K562 (cell line): ENCODE measurements around the gene TAF3. TPM values are rescaled to one million over a fixed set of nuclear protein-coding genes. Genes with fewer than 3 reads are reported as not detected.

ENCODE experiments used
- ATAC-seq: fragments of 200-7000 bp; cut with Tn5 transposase; 3 replicates; pipeline ENCODE4 v1.9.1; 2020; ENCODE audit warnings: moderate library complexity
- BruUV-seq: library from RNA; stranded (reverse); fragments of 400-500 nt; replicated peaks from 2 replicates; lab custom pipeline; 2021; lab: Mats Ljungman, UMichigan
- CTCF ChIA-PET: fragments of 300-600 bp; formaldehyde crosslinking; extraction: SDS; loops from one replicate; lab custom pipeline; 2021; ENCODE audit warnings: low intra/inter-chr PET ratio; lab: Yijun Ruan, JAX
- POLR2A ChIA-PET: fragments of 300-600, 350-650 bp; sonication (Branson Sonifier 250); formaldehyde crosslinking; extraction: SDS; loops from one replicate; lab custom pipeline; 2021; ENCODE audit warnings: antibody characterized with exemption, inconsistent platforms; lab: Yijun Ruan, JAX
- DNase-seq, 4 experiments: peaks; one replicate each; pipeline versions ENCODE4 v3.0.0 to v3.0.0-alpha.2; 2011 to 2018; ENCODE audit warnings: low spot score in 3 of 4, mixed read lengths in 3 of 4; ENCODE audit errors: extremely low read depth in 1 of 4
- FAIRE-seq: peaks from 2 replicates; lab custom pipeline; 2011; peaks lifted over from hg19 to GRCh38; lab: Jason Lieb, UNC
- H2AFZ ChIP-seq: 2 replicates; pipeline ENCODE4 v1.6.0; 2011; ENCODE audit warnings: low read depth, low read length, control low read depth, inconsistent platforms
- H3K27ac ChIP-seq: fragments of 200-600 bp; 3 replicates; pipeline ENCODE4 v1.8.0; 2011; ENCODE audit warnings: low read depth, mild to moderate bottlenecking, control low read depth, inconsistent platforms, low read length, moderate library complexity, mixed read lengths; ENCODE audit errors: extremely low read depth
- H3K27me3 ChIP-seq, 2 experiments: fragments of 300-600 bp in 1 of 2; 2 replicates in 1 of 2; 3 replicates in 1 of 2; pipeline versions ENCODE4 v1.6.0 to v1.8.0; 2011; ENCODE audit warnings: inconsistent platforms in 2 of 2, low read length in 2 of 2, mild to moderate bottlenecking in 1 of 2, mixed read lengths in 1 of 2, moderate library complexity in 1 of 2; ENCODE audit not compliant: control insufficient read depth in 2 of 2, insufficient read depth in 2 of 2
- H3K36me3 ChIP-seq: fragments of 300-600 bp; 3 replicates; pipeline ENCODE4 v1.8.0; 2011; ENCODE audit warnings: mild to moderate bottlenecking, low read length, inconsistent platforms; ENCODE audit not compliant: control insufficient read depth, insufficient read depth
- H3K4me1 ChIP-seq, 2 experiments: fragments of 200-600 bp in 1 of 2; replicated peaks in 1 of 2; 2 replicates in 1 of 2; 3 replicates in 1 of 2; pipeline versions ENCODE4 v1.5.1 to v1.8.0; 2011; ENCODE audit warnings: inconsistent platforms in 2 of 2, low read length in 2 of 2, mild to moderate bottlenecking in 1 of 2, mixed read lengths in 1 of 2, moderate library complexity in 1 of 2; ENCODE audit not compliant: control insufficient read depth in 2 of 2, insufficient read depth in 2 of 2
- H3K4me2 ChIP-seq: 2 replicates; pipeline ENCODE4 v1.6.1; 2011; ENCODE audit warnings: low read length, control low read depth, inconsistent platforms, mixed read lengths; ENCODE audit not compliant: insufficient read depth
- H3K4me3 ChIP-seq: fragments of 200-600 bp; sonication (generic), shearing (Covaris generic); 2 replicates; pipeline ENCODE4 v1.5.1; 2016; ENCODE audit warnings: control low read depth, inconsistent platforms
- H3K79me2 ChIP-seq: fragments of 200-600 bp; 3 replicates; pipeline ENCODE4 v1.8.0; 2011; ENCODE audit warnings: low read length, inconsistent platforms; ENCODE audit not compliant: control insufficient read depth, insufficient read depth
- H3K9ac ChIP-seq, 2 experiments: 2 replicates each; pipeline versions ENCODE4 v1.6.0 to v1.6.1; 2011; ENCODE audit warnings: low read depth in 2 of 2, low read length in 2 of 2, control low read depth in 1 of 2, inconsistent platforms in 1 of 2, mild to moderate bottlenecking in 1 of 2, mixed read lengths in 1 of 2; ENCODE audit not compliant: insufficient read depth in 1 of 2
- H3K9me1 ChIP-seq: one replicate; pipeline ENCODE4 v1.6.0; 2011; ENCODE audit warnings: inconsistent platforms, mild to moderate bottlenecking, low read length, moderate library complexity; ENCODE audit not compliant: control insufficient read depth, insufficient read depth
- H3K9me3 ChIP-seq: replicated peaks from 2 replicates; pipeline ENCODE4 v1.5.1; 2011; ENCODE audit warnings: low read depth, low read length, inconsistent platforms; ENCODE audit not compliant: control insufficient read depth, insufficient read depth
- H4K20me1 ChIP-seq: replicated peaks from 2 replicates; pipeline ENCODE4 v1.6.1; 2011; ENCODE audit warnings: low read length, inconsistent platforms, mixed read lengths; ENCODE audit not compliant: control insufficient read depth, insufficient read depth
- CBX8 ChIP-seq: fragments of 200-600 bp; sonication (generic); IDR thresholded peaks from 2 replicates; pipeline ENCODE4 v1.6.1; 2012; ENCODE audit warnings: borderline replicate concordance, mixed run types, low read depth, mild to moderate bottlenecking, moderate library complexity, mixed read lengths, low read length, control low read depth, inconsistent platforms; ENCODE audit not compliant: poor library complexity, severe bottlenecking; ENCODE audit errors: extremely low read depth
- COPS2 ChIP-seq: fragments of 450-650 bp; conservative IDR thresholded peaks from 2 replicates; pipeline ENCODE4 v1.6.1; 2016; ENCODE audit warnings: mild to moderate bottlenecking, moderate library complexity
- PHF21A ChIP-seq: fragments of 450-650 bp; IDR thresholded peaks from 2 replicates; pipeline ENCODE4 v1.6.1; 2017; ENCODE audit warnings: low read depth, borderline replicate concordance
- RAD21 ChIP-seq, 2 experiments: fragments of 250-450 bp in 1 of 2; fragments of 450-650 bp in 1 of 2; sonication (Bioruptor Pico) in 1 of 2; formaldehyde crosslinking in 1 of 2; IDR thresholded peaks in 1 of 2; conservative IDR thresholded peaks in 1 of 2; 2 replicates each; pipeline versions ENCODE4 v1.4.0 to v1.8.0; 2020 to 2022; ENCODE audit warnings: mild to moderate bottlenecking in 2 of 2, moderate library complexity in 1 of 2
- SRSF7 ChIP-seq: fragments of 200-400 bp; formaldehyde crosslinking; optimal IDR thresholded peaks from 2 replicates; pipeline ENCODE3; 2017; ENCODE audit warnings: mild to moderate bottlenecking, low read depth, low read length
- ZNF140 ChIP-seq: fragments of 250-450 bp; sonication (Bioruptor Pico); IDR thresholded peaks from 2 replicates; pipeline ENCODE4 v1.8.0; 2021; ENCODE audit warnings: moderate library complexity, mild to moderate bottlenecking, inconsistent platforms
- ZNF239 ChIP-seq: fragments of 250-450 bp; sonication (Bioruptor Pico); IDR thresholded peaks from 2 replicates; pipeline ENCODE4 v1.4.0; 2020; ENCODE audit warnings: mild to moderate bottlenecking
- ZNF316 ChIP-seq: fragments of 450-650 bp; IDR thresholded peaks from 2 replicates; pipeline ENCODE4 v1.6.1; 2016
- ZNF551 ChIP-seq: fragments of 250-450 bp; sonication (Bioruptor Pico); IDR thresholded peaks from 2 replicates; pipeline ENCODE4 v1.5.0; 2021; ENCODE audit warnings: mild to moderate bottlenecking, moderate library complexity
- ZNF696 ChIP-seq: fragments of 250-450 bp; sonication (Bioruptor Pico); conservative IDR thresholded peaks from 2 replicates; pipeline ENCODE4 v1.4.0; 2020; ENCODE audit warnings: mild to moderate bottlenecking, moderate library complexity
- WGBS: fragments of 100-300 bp; shearing (Covaris generic); methylation state at CpG from one replicate; pipeline ENCODE4 v1.1.6; 2016; ENCODE audit warnings: low coverage, mixed read lengths; ENCODE audit not compliant: insufficient coverage; ENCODE audit errors: missing lambda C conversion rate; 5-methylcytosine and 5-hydroxymethylcytosine counted together
- in situ Hi-C: fragments of 300-500 bp; cut with MboI; formaldehyde crosslinking; loops from 4 replicates; pipeline ENCODE4 v1.15.0; 2018; ENCODE audit warnings: inconsistent platforms, mixed read lengths
- intact Hi-C: fragments of 100-400 bp; cut with micrococcal nuclease; formaldehyde crosslinking; loops from 2 replicates; pipeline ENCODE4 v1.14.2; 2022
- polyA plus RNA-seq, 8 experiments: library from polyadenylated mRNA; depleted of rRNA in 4 of 8; stranded (reverse) in 5 of 8; unstranded in 3 of 8; fragments of >200 nt; fragmentation: Nextera tagmentation in 2 of 8; fragmentation: Illumina TruSeq in 1 of 8; extraction: Ambion mirVana in 2 of 8; extraction: Trizol in 1 of 8; gene quantifications; 2 replicates each; pipeline versions ENCODE4 v1.2.1 to v1.2.3, GENCODE V29; 2011 to 2014; ENCODE audit warnings: inconsistent platforms in 1 of 8, missing spikeins in 1 of 8
- total RNA-seq, 7 experiments: library from RNA; depleted of rRNA in 6 of 7; stranded (reverse); fragments of >200 nt in 6 of 7; fragmentation: Illumina TruSeq in 2 of 7; extraction: Trizol in 2 of 7; gene quantifications; 2 replicates each; pipeline versions ENCODE4 v1.2.1 to v1.2.3, GENCODE V29; 2011 to 2021; ENCODE audit warnings: low replicate concordance in 1 of 7
- TF ChIP-seq, protein P1 (sequence below): fragments of 250-450 bp; sonication (Bioruptor Pico); IDR thresholded peaks from 2 replicates; pipeline ENCODE4 v1.8.0; 2022; ENCODE audit warnings: moderate library complexity, mild to moderate bottlenecking, inconsistent platforms
- TF ChIP-seq, protein P2 (sequence below), 3 experiments: fragments of 200-800 bp in 1 of 3; sonication (Bioruptor generic) in 1 of 3; sonication (generic) in 1 of 3; formaldehyde crosslinking in 1 of 3; IDR thresholded peaks; 2 replicates each; pipeline versions ENCODE4 v1.6.1 to v1.8.0; 2016 to 2022; ENCODE audit warnings: mild to moderate bottlenecking in 2 of 3, missing compliant biosample characterization in 2 of 3, missing genetic modification characterization in 2 of 3, missing genetic modification reagents in 1 of 3
- TF ChIP-seq, protein P3 (sequence below), 2 experiments: fragments of 200-800 bp in 1 of 2; sonication (Bioruptor generic) in 1 of 2; sonication (generic) in 1 of 2; formaldehyde crosslinking in 1 of 2; IDR thresholded peaks in 1 of 2; conservative IDR thresholded peaks in 1 of 2; 2 replicates each; pipeline versions ENCODE4 v1.5.0 to v1.6.1; 2016 to 2020; ENCODE audit warnings: missing compliant biosample characterization in 1 of 2, missing genetic modification characterization in 1 of 2, missing genetic modification reagents in 1 of 2
- TF ChIP-seq, protein P4 (sequence below): IDR thresholded peaks from 3 replicates; pipeline ENCODE4 v1.6.1; 2011; ENCODE audit warnings: borderline replicate concordance, mild to moderate bottlenecking; ENCODE audit not compliant: insufficient read length, insufficient read depth

Gene TAF3
- total and polyA plus RNA-seq, 9 of the 15 experiments (the other 6 are each of a cell fraction or from before 2014, with no cell fraction given), result 1.5 to 9.9 (median 4.1) TPM

DNA sequence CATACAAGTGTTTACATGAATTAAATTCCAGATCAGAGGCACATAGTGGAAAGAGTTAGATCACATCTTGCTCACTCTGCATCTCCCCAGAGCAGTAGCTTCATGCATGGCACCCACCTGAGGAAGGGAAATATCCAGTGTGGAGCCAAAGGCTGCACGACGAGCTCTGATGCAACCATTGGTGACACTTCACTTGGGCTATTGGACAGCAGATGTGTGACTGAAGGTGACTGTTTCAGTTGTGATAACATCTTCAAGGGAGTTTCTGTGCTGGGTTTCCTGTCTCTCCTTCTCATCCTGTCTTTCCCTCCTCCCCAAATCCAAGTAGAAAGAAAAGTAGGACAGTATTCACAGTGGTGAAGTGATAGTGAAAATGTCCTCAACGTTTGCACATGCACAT, 115.0 kb downstream of the TAF3 start (continued):
- no peak for TF ChIP-seq SRSF7

DNA sequence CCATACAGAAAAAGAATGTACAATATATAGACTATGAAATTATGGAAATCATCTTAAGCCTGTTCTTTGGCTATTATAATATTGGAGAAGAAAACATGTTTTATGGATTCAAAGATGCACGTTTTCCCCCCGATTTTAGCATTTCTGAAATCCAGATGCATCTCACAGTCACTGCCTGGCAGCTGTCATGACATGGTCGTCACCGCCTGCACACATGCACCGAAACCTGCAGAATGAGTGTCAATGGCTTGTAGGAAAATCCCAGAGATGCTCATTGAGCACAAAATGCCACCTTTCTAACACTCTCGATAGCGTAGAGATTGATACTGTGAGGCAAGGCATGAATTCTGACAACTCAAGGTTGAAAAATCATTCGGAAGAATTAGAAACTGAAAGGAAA, 115.5 kb downstream of the TAF3 start:
- no peaks in the 10 kb centered on the region for H3K27me3 ChIP-seq
- H3K4me1 ChIP-seq, result peaks cover 4 to 28% of the 10 kb centered on the region in 2 experiments; a peak in 3 of 5 replicates
- 89% methylated on average over 8 of the region's 8 CpGs for WGBS
- H3K9me3 ChIP-seq, result no peaks in the 10 kb centered on the region
- no peak overlapping the region for H3K4me3 ChIP-seq
- in situ Hi-C loops, result no loop called here
- intact Hi-C loops, result no loop called here
- CTCF ChIA-PET, result no interaction called here
- BruUV-seq, result no TSS peak
- FAIRE-seq, result no peak
- H3K4me2 ChIP-seq, result no peak overlapping the region
- H3K9ac ChIP-seq, result no peak overlapping the region
- H3K9me1 ChIP-seq, result peaks cover 4% of the 10 kb centered on the region
- H3K27ac ChIP-seq, result no peak overlapping the region
- H3K79me2 ChIP-seq, result no peaks in the 10 kb centered on the region; the same call in 2 of the 3 replicates
- DNase-seq, result no peak
- ATAC-seq, result no peak
- no peaks in the 10 kb centered on the region for H4K20me1 ChIP-seq
- H3K36me3 ChIP-seq, result no peaks in the 10 kb centered on the region
- no peak overlapping the region for H2AFZ ChIP-seq
- POLR2A ChIA-PET, result interaction anchor here (1.6 kb wide), 1 partner anchor 10 kb away, joined by 4 read pairs; no protein-coding TSS in a partner anchor
- TF ChIP-seq COPS2 (no peak), CBX8 (no peak), ZNF551 (CRISPR knock-in tag) (no peak), ZNF316 (no peak), ZNF239 (CRISPR knock-in tag) (no peak), RAD21 (CRISPR knock-in tag; conservative IDR thresholded peaks at IDR 0.05 in 1 of 2, IDR thresholded peaks at IDR 0.05 in 1 of 2) (no peak), ZNF696 (CRISPR knock-in tag) (no peak), ZNF140 (CRISPR knock-in tag) (no peak), PHF21A (no peak)
- TF ChIP-seq, protein P1, sequence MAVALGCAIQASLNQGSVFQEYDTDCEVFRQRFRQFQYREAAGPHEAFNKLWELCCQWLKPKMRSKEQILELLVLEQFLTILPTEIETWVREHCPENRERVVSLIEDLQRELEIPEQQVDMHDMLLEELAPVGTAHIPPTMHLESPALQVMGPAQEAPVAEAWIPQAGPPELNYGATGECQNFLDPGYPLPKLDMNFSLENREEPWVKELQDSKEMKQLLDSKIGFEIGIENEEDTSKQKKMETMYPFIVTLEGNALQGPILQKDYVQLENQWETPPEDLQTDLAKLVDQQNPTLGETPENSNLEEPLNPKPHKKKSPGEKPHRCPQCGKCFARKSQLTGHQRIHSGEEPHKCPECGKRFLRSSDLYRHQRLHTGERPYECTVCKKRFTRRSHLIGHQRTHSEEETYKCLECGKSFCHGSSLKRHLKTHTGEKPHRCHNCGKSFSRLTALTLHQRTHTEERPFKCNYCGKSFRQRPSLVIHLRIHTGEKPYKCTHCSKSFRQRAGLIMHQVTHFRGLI (CRISPR knock-in tag), result no peak
- TF ChIP-seq, protein P2, sequence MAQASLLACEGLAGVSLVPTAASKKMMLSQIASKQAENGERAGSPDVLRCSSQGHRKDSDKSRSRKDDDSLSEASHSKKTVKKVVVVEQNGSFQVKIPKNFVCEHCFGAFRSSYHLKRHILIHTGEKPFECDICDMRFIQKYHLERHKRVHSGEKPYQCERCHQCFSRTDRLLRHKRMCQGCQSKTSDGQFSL (CRISPR knock-in tag; IDR thresholded peaks at IDR 0.05), result no peak
- TF ChIP-seq, protein P2 (tag; IDR thresholded peaks at IDR 0.05), result no peak
- TF ChIP-seq, protein P3, sequence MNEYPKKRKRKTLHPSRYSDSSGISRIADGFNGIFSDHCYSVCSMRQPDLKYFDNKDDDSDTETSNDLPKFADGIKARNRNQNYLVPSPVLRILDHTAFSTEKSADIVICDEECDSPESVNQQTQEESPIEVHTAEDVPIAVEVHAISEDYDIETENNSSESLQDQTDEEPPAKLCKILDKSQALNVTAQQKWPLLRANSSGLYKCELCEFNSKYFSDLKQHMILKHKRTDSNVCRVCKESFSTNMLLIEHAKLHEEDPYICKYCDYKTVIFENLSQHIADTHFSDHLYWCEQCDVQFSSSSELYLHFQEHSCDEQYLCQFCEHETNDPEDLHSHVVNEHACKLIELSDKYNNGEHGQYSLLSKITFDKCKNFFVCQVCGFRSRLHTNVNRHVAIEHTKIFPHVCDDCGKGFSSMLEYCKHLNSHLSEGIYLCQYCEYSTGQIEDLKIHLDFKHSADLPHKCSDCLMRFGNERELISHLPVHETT (CRISPR knock-in tag; conservative IDR thresholded peaks at IDR 0.05 in 1 of 2, IDR thresholded peaks at IDR 0.05 in 1 of 2), result no peak
- TF ChIP-seq, protein P4, sequence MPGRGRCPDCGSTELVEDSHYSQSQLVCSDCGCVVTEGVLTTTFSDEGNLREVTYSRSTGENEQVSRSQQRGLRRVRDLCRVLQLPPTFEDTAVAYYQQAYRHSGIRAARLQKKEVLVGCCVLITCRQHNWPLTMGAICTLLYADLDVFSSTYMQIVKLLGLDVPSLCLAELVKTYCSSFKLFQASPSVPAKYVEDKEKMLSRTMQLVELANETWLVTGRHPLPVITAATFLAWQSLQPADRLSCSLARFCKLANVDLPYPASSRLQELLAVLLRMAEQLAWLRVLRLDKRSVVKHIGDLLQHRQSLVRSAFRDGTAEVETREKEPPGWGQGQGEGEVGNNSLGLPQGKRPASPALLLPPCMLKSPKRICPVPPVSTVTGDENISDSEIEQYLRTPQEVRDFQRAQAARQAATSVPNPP, result no peak
